ENCODE measurements around the gene MGAT4C. TPM values are rescaled to one million over a fixed set of nuclear protein-coding genes. Genes with fewer than 3 reads are reported as not detected.
"Not testable (repeated sequence)": the region's sequence is repeated elsewhere in the genome, so short reads cannot be mapped to it uniquely, and the experiment has no call there.

The MGAT4C gene
- total RNA-seq, 1 experiment from 2014 or later = not detected

DNA sequence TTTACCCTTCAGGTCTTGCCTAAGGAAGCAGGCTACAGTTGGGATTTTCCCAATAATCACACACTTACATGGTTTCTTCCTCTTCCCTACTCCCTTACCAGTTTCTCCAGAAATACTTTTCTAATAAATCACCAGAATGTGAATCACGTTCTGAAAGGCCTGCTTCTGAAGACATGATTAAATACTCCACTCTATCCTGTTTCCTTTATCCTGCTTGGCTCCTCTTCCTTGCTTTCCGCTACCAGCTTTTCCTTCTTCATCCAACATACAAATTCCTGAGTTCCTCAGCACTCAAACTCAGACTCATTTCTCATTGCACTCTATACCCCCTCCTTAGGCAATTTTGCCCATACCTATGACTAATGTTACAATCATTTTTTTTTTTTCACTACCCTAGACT lies 118.3 kb downstream of the MGAT4C start:
- Mint-ChIP-seq H3K27ac (ENCODE audit: unreplicated experiment) (no peak overlapping the region), H3K36me3 (ENCODE audit: insufficient read depth, unreplicated experiment) (no peaks in the 10 kb centered on the region), H3K27me3 (ENCODE audit: insufficient read depth, unreplicated experiment) (no peaks in the 10 kb centered on the region), H3K9me3 (ENCODE audit: unreplicated experiment) (no peaks in the 10 kb centered on the region), H3K4me1 (ENCODE audit: low read depth, unreplicated experiment) (no peaks in the 10 kb centered on the region), H3K4me3 (ENCODE audit: unreplicated experiment) (no peak overlapping the region)
- no peak for DNase-seq
- Histone ChIP-seq H3K9me3 (no peaks in the 10 kb centered on the region; the same call in 1 of the 2 replicates), H3K27me3 (replicated peaks; ENCODE audit: control insufficient read depth, insufficient read depth, low read length) (no peaks in the 10 kb centered on the region), H3K36me3 (ENCODE audit: control insufficient read depth, insufficient read depth, low read length) (no peaks in the 10 kb centered on the region), H3K4me3 (ENCODE audit: low read depth, low read length) (no peak overlapping the region), H3K4me1 (no peaks in the 10 kb centered on the region)
- TF ChIP-seq, protein P1, sequence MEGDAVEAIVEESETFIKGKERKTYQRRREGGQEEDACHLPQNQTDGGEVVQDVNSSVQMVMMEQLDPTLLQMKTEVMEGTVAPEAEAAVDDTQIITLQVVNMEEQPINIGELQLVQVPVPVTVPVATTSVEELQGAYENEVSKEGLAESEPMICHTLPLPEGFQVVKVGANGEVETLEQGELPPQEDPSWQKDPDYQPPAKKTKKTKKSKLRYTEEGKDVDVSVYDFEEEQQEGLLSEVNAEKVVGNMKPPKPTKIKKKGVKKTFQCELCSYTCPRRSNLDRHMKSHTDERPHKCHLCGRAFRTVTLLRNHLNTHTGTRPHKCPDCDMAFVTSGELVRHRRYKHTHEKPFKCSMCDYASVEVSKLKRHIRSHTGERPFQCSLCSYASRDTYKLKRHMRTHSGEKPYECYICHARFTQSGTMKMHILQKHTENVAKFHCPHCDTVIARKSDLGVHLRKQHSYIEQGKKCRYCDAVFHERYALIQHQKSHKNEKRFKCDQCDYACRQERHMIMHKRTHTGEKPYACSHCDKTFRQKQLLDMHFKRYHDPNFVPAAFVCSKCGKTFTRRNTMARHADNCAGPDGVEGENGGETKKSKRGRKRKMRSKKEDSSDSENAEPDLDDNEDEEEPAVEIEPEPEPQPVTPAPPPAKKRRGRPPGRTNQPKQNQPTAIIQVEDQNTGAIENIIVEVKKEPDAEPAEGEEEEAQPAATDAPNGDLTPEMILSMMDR (IDR thresholded peaks at IDR 0.05; ENCODE audit: insufficient read depth in 1 of 2, low read depth in 1 of 2, low read length in 1 of 2, severe bottlenecking in 1 of 2, unreplicated experiment in 1 of 2) = no peak
- BruUV-seq (replicated peaks) = no TSS peak
- intact Hi-C loops (cut with micrococcal nuclease; ENCODE audit: unreplicated experiment) = no loop called here
- ChIA-PET CTCF (no interaction called here), POLR2A (no interaction called here)

DNA sequence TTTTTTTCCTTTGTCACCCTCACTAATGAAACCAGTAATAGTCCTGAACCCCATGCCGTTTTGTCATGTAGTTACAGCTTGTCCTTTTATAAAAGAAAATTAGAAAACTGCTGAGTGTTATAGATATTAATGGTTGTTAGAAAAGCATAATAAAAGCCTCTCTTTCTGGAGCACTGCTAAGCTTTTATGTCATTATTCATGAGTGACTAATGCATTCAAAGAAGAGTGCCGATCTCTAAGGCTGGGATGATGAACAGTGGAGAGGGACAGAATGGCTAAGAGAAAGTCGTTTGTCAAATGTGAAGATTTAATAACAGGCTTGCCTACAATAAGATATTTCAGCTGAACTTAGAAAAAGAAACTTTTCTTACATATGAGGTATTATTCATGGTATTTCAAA lies 121.6 kb downstream of the MGAT4C start:
- CTCF ChIA-PET = no interaction called here
- no peak for DNase-seq
- POLR2A ChIA-PET = no interaction called here
- Mint-ChIP-seq H3K4me1 (ENCODE audit: low read depth, unreplicated experiment) (no peaks in the 10 kb centered on the region), H3K36me3 (ENCODE audit: insufficient read depth, unreplicated experiment) (no peaks in the 10 kb centered on the region), H3K9me3 (ENCODE audit: unreplicated experiment) (no peaks in the 10 kb centered on the region), H3K27me3 (ENCODE audit: insufficient read depth, unreplicated experiment) (no peaks in the 10 kb centered on the region), H3K27ac (ENCODE audit: unreplicated experiment) (no peak overlapping the region), H3K4me3 (ENCODE audit: unreplicated experiment) (no peak overlapping the region)
- intact Hi-C loops (cut with micrococcal nuclease; ENCODE audit: unreplicated experiment) = no loop called here
- BruUV-seq (replicated peaks) = no TSS peak
- no peak overlapping the region for H3K4me3 ChIP-seq (ENCODE audit: low read depth, low read length)
- H3K27me3 ChIP-seq (replicated peaks; ENCODE audit: control insufficient read depth, insufficient read depth, low read length) = no peaks in the 10 kb centered on the region
- H3K36me3 ChIP-seq (ENCODE audit: control insufficient read depth, insufficient read depth, low read length) = no peaks in the 10 kb centered on the region
- no peaks in the 10 kb centered on the region for H3K4me1 ChIP-seq
- no peaks in the 10 kb centered on the region; the same call in 1 of the 2 replicates for H3K9me3 ChIP-seq
- TF ChIP-seq, protein P1 (IDR thresholded peaks at IDR 0.05; ENCODE audit: insufficient read depth in 1 of 2, low read depth in 1 of 2, low read length in 1 of 2, severe bottlenecking in 1 of 2, unreplicated experiment in 1 of 2) = no peak

DNA sequence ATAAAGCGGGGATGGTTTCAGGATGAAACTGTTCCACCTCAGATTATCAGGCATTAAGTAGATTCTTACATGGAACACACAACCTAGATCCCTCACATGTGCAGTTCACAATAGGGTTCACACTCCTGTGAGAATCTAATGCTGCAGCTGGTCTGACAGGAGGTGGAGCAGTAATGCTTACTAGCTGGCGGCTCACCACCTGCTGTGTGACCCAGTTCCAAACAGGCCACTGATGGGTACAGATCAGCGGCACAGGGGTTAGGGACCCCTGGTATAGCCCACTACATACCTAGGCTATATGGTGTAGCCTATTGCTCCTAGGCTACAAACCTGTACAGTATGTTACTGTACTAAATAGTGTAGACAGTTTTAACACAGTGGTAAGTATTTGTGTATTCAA lies 129.3 kb downstream of the MGAT4C start:
- H3K4me1 Mint-ChIP-seq (ENCODE audit: low read depth, unreplicated experiment); H3K36me3 ChIP-seq (ENCODE audit: control insufficient read depth, insufficient read depth, low read length); BruUV-seq (replicated peaks); H3K4me3 ChIP-seq (ENCODE audit: low read depth, low read length); DNase-seq; H3K27me3 ChIP-seq (replicated peaks; ENCODE audit: control insufficient read depth, insufficient read depth, low read length); intact Hi-C loops (cut with micrococcal nuclease; ENCODE audit: unreplicated experiment); CTCF ChIA-PET; H3K27me3 Mint-ChIP-seq (ENCODE audit: insufficient read depth, unreplicated experiment); POLR2A ChIA-PET; H3K4me1 ChIP-seq; H3K4me3 Mint-ChIP-seq (ENCODE audit: unreplicated experiment); H3K36me3 Mint-ChIP-seq (ENCODE audit: insufficient read depth, unreplicated experiment); H3K9me3 ChIP-seq; H3K27ac Mint-ChIP-seq (ENCODE audit: unreplicated experiment); H3K9me3 Mint-ChIP-seq (ENCODE audit: unreplicated experiment): not testable (repeated sequence)

DNA sequence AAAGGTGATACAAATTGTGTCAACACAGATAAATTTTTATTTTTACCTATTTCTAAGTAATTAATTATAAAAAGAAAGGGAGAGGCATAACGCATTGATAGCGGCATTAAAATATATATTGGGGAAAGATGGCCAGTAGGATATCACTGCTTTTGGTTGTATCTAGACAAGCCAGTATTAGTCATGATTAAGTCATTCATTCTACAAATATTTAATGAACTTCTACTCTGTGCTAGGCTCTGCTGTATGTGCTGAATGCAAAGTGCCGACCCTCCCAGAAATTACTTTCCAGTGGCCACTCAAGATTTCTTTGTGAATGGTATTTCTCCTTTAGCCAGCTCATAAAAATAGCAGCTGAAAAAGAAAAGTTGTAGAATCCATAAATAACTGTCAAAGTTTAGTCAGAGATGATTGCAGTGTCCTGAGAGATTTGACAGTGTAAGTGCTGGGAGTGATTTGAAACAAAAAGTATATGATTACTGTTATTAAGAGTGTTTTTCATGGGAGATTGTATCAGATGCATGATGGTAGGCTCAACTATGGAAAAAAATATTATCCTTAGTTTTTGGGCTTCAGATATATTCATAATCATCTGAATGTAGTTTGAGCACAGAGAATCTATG lies 133.2 kb downstream of the MGAT4C start:
- no peaks in the 10 kb centered on the region for H3K27me3 Mint-ChIP-seq (ENCODE audit: insufficient read depth, unreplicated experiment)
- DNase-seq = no peak
- no peaks in the 10 kb centered on the region for H3K36me3 ChIP-seq (ENCODE audit: control insufficient read depth, insufficient read depth, low read length)
- no peaks in the 10 kb centered on the region for H3K4me1 Mint-ChIP-seq (ENCODE audit: low read depth, unreplicated experiment)
- no peaks in the 10 kb centered on the region for H3K36me3 Mint-ChIP-seq (ENCODE audit: insufficient read depth, unreplicated experiment)
- no peak overlapping the region for H3K27ac Mint-ChIP-seq (ENCODE audit: unreplicated experiment)
- no peaks in the 10 kb centered on the region for H3K9me3 ChIP-seq
- ChIA-PET CTCF (no interaction called here), POLR2A (no interaction called here)
- TF ChIP-seq, protein P1 (IDR thresholded peaks at IDR 0.05; ENCODE audit: insufficient read depth in 1 of 2, low read depth in 1 of 2, low read length in 1 of 2, severe bottlenecking in 1 of 2, unreplicated experiment in 1 of 2) = no peak
- BruUV-seq (replicated peaks) = no TSS peak
- H3K9me3 Mint-ChIP-seq (ENCODE audit: unreplicated experiment) = no peaks in the 10 kb centered on the region
- no peaks in the 10 kb centered on the region for H3K27me3 ChIP-seq (replicated peaks; ENCODE audit: control insufficient read depth, insufficient read depth, low read length)
- intact Hi-C loops (cut with micrococcal nuclease; ENCODE audit: unreplicated experiment) = no loop called here
- H3K4me3 ChIP-seq (ENCODE audit: low read depth, low read length) = no peak overlapping the region
- no peak overlapping the region for H3K4me3 Mint-ChIP-seq (ENCODE audit: unreplicated experiment)
- no peaks in the 10 kb centered on the region for H3K4me1 ChIP-seq

All from Caco-2 (cell line).